GM23338 (cell line): Measurements from ENCODE around the gene NRG3.

Source experiments
- CREB1 ChIP-seq: fragments of 250-450 bp; sonication (Bioruptor Pico); IDR thresholded peaks from 2 replicates; pipeline ENCODE4 v1.5.0; 2020; ENCODE audit warnings: low read depth, mild to moderate bottlenecking, moderate library complexity
- TF ChIP-seq, protein P1 (sequence below), 2 experiments: fragments of 200-600 bp in 1 of 2; sonication (generic) in 1 of 2; conservative IDR thresholded peaks; 2 replicates each; pipeline versions ENCODE4 v1.5.1 to v1.6.1; 2016 to 2017; ENCODE audit warnings: antibody characterized with exemption in 2 of 2, low read depth in 2 of 2, mild to moderate bottlenecking in 2 of 2, moderate library complexity in 1 of 2

DNA sequence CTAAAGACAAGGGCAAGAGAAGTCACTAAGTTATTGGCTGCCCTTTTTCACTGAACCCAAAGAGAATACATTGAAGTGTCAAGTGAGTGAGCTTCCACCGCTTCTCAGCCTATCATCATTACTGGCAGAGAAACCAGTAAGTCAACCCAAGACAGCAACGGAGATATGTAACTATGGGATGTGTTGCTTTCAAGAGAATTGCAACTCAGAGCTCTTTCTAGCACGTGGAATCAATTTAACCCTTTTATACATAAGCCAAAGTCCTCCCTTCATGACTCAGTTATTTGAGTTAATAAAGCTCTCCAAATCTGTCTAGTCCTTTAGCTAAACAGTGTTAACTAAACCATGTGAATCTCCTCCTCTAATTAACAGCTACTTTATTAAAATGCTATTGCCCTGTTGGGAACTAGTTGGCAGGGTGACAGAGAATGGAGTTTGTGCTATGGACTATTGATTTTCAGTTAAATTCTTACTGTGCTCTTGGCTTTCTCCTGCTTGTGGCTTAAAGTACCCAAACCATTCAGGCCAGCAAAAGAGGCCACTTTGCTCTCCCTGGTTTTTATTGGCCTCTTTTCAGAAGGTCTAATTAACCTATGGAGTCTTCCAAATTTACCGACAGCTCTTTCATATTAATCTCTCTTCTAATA is 287.7 kb downstream of the NRG3 start:
- TF ChIP-seq, protein P1, sequence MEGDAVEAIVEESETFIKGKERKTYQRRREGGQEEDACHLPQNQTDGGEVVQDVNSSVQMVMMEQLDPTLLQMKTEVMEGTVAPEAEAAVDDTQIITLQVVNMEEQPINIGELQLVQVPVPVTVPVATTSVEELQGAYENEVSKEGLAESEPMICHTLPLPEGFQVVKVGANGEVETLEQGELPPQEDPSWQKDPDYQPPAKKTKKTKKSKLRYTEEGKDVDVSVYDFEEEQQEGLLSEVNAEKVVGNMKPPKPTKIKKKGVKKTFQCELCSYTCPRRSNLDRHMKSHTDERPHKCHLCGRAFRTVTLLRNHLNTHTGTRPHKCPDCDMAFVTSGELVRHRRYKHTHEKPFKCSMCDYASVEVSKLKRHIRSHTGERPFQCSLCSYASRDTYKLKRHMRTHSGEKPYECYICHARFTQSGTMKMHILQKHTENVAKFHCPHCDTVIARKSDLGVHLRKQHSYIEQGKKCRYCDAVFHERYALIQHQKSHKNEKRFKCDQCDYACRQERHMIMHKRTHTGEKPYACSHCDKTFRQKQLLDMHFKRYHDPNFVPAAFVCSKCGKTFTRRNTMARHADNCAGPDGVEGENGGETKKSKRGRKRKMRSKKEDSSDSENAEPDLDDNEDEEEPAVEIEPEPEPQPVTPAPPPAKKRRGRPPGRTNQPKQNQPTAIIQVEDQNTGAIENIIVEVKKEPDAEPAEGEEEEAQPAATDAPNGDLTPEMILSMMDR (conservative IDR thresholded peaks at IDR 0.05; ENCODE audit: low read depth in 2 of 2), result no peak
- no peak for TF ChIP-seq CREB1 (CRISPR knock-in tag)
